Type B pancreatic cell (in vitro differentiated cells): Measurements from ENCODE around the gene FAM120B. TPM values are rescaled to one million over a fixed set of nuclear protein-coding genes. Genes with fewer than 3 reads are reported as not detected.

Experiments used
- DNase-seq: peaks from one replicate; pipeline ENCODE4 v3.0.0; 2021; ENCODE audit warnings: mixed read lengths; ENCODE audit not compliant: unreplicated experiment; ENCODE audit errors: extremely low spot score
- H3K27ac Mint-ChIP-seq: 2 replicates; pipeline ENCODE4 v1.8.0; 2021; ENCODE audit warnings: mild to moderate bottlenecking, mixed read lengths
- H3K27me3 Mint-ChIP-seq: 2 replicates; pipeline ENCODE4 v1.8.0; 2021; ENCODE audit warnings: mixed read lengths
- H3K36me3 Mint-ChIP-seq: 2 replicates; pipeline ENCODE4 v1.8.0; 2021; ENCODE audit warnings: mixed read lengths
- H3K4me1 Mint-ChIP-seq: one replicate; pipeline ENCODE4 v1.8.0; 2021; ENCODE audit warnings: mixed read lengths; ENCODE audit not compliant: unreplicated experiment
- H3K4me3 Mint-ChIP-seq: 2 replicates; pipeline ENCODE4 v1.8.0; 2021; ENCODE audit warnings: mild to moderate bottlenecking, mixed read lengths
- H3K9me3 Mint-ChIP-seq: 2 replicates; pipeline ENCODE4 v1.8.0; 2021; ENCODE audit warnings: mixed read lengths
- total RNA-seq: library from RNA; stranded (reverse); gene quantifications from 2 replicates; pipeline ENCODE4 v1.2.1, GENCODE V29; 2021; ENCODE audit warnings: low replicate concordance
- TF ChIP-seq, protein P1 (sequence below): fragments of 200-600 bp; sonication (generic); conservative IDR thresholded peaks from 2 replicates; pipeline ENCODE4 v1.5.0; 2021; ENCODE audit warnings: antibody characterized with exemption, mild to moderate bottlenecking

FAM120B gene
- total RNA-seq, 1 donor from 2014 or later, result 40.5 TPM

- Mint-ChIP-seq H3K27ac (no peak overlapping the region), H3K9me3 (no peaks in the 10 kb centered on the region), H3K27me3 (peaks cover 9% of the 10 kb centered on the region), H3K4me1 (peaks cover 25% of the 10 kb centered on the region), H3K36me3 (no peaks in the 10 kb centered on the region), H3K4me3 (no peak overlapping the region)
- TF ChIP-seq, protein P1, sequence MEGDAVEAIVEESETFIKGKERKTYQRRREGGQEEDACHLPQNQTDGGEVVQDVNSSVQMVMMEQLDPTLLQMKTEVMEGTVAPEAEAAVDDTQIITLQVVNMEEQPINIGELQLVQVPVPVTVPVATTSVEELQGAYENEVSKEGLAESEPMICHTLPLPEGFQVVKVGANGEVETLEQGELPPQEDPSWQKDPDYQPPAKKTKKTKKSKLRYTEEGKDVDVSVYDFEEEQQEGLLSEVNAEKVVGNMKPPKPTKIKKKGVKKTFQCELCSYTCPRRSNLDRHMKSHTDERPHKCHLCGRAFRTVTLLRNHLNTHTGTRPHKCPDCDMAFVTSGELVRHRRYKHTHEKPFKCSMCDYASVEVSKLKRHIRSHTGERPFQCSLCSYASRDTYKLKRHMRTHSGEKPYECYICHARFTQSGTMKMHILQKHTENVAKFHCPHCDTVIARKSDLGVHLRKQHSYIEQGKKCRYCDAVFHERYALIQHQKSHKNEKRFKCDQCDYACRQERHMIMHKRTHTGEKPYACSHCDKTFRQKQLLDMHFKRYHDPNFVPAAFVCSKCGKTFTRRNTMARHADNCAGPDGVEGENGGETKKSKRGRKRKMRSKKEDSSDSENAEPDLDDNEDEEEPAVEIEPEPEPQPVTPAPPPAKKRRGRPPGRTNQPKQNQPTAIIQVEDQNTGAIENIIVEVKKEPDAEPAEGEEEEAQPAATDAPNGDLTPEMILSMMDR, result no peak
- DNase-seq, result no peak
These were observed 35.5 kb upstream of the FAM120B start for GRCh38 chr6:170270984-170271593.

- H3K36me3 Mint-ChIP-seq, result no peaks in the 10 kb centered on the region
- peaks cover 20% of the 10 kb centered on the region for H3K4me1 Mint-ChIP-seq
- TF ChIP-seq, protein P1, result no peak
- no peaks in the 10 kb centered on the region for H3K9me3 Mint-ChIP-seq
- H3K4me3 Mint-ChIP-seq, result no peak overlapping the region
- peaks cover 9% of the 10 kb centered on the region for H3K27me3 Mint-ChIP-seq
- no peak overlapping the region for H3K27ac Mint-ChIP-seq
- no peak for DNase-seq
These were observed 34.7 kb upstream of the FAM120B start for GRCh38 chr6:170271771-170272314.

GRCh38 chr6:170272341-170273065 is 34.1 kb upstream of the FAM120B start:
- Mint-ChIP-seq H3K36me3 (no peaks in the 10 kb centered on the region), H3K27me3 (peaks cover 9% of the 10 kb centered on the region), H3K9me3 (no peaks in the 10 kb centered on the region), H3K4me1 (peaks cover 20% of the 10 kb centered on the region), H3K4me3 (no peak overlapping the region), H3K27ac (no peak overlapping the region)
- TF ChIP-seq, protein P1, result no peak
- no peak for DNase-seq

- Mint-ChIP-seq H3K4me3 (no peak overlapping the region), H3K27me3 (peaks cover 9% of the 10 kb centered on the region), H3K4me1 (peaks cover 14% of the 10 kb centered on the region), H3K36me3 (no peaks in the 10 kb centered on the region), H3K9me3 (no peaks in the 10 kb centered on the region), H3K27ac (no peak overlapping the region)
- no peak for DNase-seq
- TF ChIP-seq, protein P1, result no peak
These were observed 33.4 kb upstream of the FAM120B start for GRCh38 chr6:170273191-170273590.

- Mint-ChIP-seq H3K27me3 (peaks cover 9% of the 10 kb centered on the region), H3K27ac (no peak overlapping the region), H3K4me1 (peaks cover 14% of the 10 kb centered on the region), H3K9me3 (no peaks in the 10 kb centered on the region), H3K4me3 (no peak overlapping the region), H3K36me3 (no peaks in the 10 kb centered on the region)
- TF ChIP-seq, protein P1, result no peak
- no peak for DNase-seq
These were observed 32.9 kb upstream of the FAM120B start for GRCh38 chr6:170273681-170274080.
